Measurements from ENCODE around the gene ZBTB37. TPM values are rescaled to one million over a fixed set of nuclear protein-coding genes. Genes with fewer than 3 reads are reported as not detected.
A peak's percentile ranks its signal among the peaks of the same experiment; 100 is the strongest.

Gene ZBTB37
- total and polyA plus RNA-seq, 9 of the 15 experiments (the other 6 are each of a cell fraction or from before 2014, with no cell fraction given), result 1.3 to 13.9 (median 5.4) TPM

- TF ChIP-seq CHD7 (IDR thresholded peaks at IDR 0.05; ENCODE audit: low read depth, low read length) (no peak), HMBOX1 (IDR thresholded peaks at IDR 0.05) (0 out of 2 replicates have a peak, but pooled peaks have one; percentile 3), TFE3 (CRISPR knock-in tag; IDR thresholded peaks at IDR 0.05) (no peak), NONO (IDR thresholded peaks at IDR 0.05; ENCODE audit: low read depth in 2 of 2, low read length in 1 of 2) (peak in 1 of 2 experiments; percentile 46; a peak in 1 of 4 replicates), PML (IDR thresholded peaks at IDR 0.05; ENCODE audit: low read length) (peak; percentile 71)
These were observed 6.4 kb upstream of the ZBTB37 start (continued) for GRCh38 chr1:173861731-173862145.

Data from K562 (cell line).